Measurements from ENCODE around the gene ATP11B.

GRCh38 chr3:182892226-182892625 is 98.9 kb downstream of the ATP11B start:
- TF ChIP-seq, protein P1, sequence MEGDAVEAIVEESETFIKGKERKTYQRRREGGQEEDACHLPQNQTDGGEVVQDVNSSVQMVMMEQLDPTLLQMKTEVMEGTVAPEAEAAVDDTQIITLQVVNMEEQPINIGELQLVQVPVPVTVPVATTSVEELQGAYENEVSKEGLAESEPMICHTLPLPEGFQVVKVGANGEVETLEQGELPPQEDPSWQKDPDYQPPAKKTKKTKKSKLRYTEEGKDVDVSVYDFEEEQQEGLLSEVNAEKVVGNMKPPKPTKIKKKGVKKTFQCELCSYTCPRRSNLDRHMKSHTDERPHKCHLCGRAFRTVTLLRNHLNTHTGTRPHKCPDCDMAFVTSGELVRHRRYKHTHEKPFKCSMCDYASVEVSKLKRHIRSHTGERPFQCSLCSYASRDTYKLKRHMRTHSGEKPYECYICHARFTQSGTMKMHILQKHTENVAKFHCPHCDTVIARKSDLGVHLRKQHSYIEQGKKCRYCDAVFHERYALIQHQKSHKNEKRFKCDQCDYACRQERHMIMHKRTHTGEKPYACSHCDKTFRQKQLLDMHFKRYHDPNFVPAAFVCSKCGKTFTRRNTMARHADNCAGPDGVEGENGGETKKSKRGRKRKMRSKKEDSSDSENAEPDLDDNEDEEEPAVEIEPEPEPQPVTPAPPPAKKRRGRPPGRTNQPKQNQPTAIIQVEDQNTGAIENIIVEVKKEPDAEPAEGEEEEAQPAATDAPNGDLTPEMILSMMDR (IDR thresholded peaks at IDR 0.05), result no peak
- TF ChIP-seq EZH2 (IDR thresholded peaks at IDR 0.05), result no peak
